Activated T-cell treated with anti-CD3 and anti-CD28 coated beads for 48 hours (primary cell): ENCODE measurements around the gene USP5.
"Not testable (repeated sequence)": the region's sequence is repeated elsewhere in the genome, so short reads cannot be mapped to it uniquely, and the experiment has no call there.

ENCODE experiments used
- DNase-seq: peaks from one replicate; pipeline ENCODE4 v3.0.0-alpha.2; 2020; ENCODE audit warnings: low read depth

The USP5 gene

DNA sequence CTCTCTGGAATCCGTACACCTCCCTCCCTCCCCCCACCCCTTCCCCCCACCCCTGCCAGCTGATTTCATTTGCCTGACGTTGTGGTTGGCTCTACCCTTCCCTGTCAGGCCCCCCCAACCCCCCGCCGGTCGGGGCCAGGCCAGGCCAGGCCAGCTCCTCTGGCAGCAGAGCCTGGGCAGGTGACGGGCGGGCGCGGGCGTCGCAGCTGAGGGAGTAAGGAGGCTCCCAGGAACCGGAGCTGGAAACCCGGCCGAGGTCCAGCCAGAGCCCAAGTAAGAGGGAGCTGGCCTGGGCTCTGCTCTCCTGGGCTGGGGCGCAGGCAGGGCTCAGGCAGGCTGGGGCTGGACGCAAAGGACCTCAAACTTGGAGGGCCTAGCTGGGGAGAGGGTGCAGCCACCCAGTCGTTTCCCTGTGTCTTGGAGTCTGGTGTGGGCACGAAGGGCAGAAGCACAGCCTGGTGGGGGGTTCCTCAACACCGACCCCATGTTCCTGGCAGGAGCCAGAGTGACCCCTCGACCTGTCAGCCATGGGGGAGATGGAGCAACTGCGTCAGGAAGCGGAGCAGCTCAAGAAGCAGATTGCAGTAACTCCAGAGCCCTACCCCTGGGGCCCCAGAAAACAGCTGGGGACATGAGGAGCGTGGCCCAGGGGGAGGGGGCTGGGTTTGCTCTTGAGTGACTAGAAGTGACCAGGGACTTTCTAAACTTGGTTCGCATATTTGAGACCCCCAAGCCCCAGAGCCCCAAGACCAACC lies 11.0 kb upstream of the USP5 start, which contains the start of gene GNB3:
GNB3 (plus strand) TSS at position 165 of the 755 bp plus-strand sequence; CDS start at position 528, 363 bp downstream.
- DNase-seq = no peak

DNA sequence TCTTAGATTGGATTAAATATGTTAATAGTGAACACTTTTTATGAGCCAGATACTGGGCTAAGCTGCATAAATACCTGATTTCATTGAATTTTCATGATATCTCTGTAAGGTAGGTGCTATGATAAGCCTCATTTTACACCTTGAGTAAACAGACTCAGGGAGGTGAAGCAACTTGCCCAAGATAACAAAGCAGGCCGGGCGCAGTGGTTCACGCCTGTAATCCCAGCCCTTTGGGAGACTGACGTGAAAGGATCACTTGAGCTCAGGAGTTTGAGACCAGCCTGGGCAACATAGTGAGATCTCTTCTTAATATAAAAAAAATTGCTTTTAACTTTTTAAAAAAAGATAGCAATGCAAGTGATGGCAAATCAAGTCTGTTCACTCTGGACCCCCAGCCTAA lies 9.9 kb upstream of the USP5 start:
- no peak for DNase-seq

DNA sequence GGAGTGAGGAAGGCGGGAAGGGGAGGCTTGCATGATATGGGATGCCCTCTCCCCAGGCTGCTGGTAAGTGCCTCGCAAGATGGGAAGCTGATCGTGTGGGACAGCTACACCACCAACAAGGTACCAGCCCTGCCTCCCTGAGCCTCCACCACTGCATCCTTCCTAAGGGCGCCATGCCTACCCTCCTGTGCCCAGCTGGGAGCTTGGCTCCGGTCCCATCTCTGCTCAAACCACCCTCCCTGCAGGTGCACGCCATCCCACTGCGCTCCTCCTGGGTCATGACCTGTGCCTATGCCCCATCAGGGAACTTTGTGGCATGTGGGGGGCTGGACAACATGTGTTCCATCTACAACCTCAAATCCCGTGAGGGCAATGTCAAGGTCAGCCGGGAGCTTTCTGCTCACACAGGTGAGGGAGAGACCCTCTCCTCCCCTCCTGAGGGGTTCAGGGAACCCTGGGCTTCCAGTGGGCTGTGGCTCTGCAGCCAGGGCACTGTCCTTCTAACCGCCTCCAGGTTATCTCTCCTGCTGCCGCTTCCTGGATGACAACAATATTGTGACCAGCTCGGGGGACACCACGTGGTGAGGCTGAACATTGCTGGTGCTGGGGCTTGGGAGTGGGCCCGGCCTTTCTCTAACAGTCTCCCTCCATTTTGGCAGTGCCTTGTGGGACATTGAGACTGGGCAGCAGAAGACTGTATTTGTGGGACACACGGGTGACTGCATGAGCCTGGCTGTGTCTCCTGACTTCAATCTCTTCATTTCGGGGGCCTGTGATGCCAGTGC lies 8.6 kb upstream of the USP5 start:
- DNase-seq = no peak

DNA sequence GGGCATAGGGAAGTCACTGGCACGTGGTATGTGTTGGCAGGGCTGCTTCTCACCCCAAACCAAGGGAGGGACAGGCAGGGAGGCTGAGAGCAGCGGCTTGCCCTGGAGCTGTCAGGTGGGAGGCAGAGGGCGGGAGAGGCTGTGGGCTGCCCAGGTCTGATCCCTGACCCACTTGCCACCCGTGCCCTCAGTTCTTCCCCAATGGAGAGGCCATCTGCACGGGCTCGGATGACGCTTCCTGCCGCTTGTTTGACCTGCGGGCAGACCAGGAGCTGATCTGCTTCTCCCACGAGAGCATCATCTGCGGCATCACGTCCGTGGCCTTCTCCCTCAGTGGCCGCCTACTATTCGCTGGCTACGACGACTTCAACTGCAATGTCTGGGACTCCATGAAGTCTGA lies 6.6 kb upstream of the USP5 start:
- DNase-seq = no peak

- no peak for DNase-seq
Measured at GRCh38 chr12:6846316-6846869, 5.6 kb upstream of the USP5 start.

- no peak for DNase-seq
Measured at GRCh38 chr12:6847676-6848075, 4.3 kb upstream of the USP5 start.

DNA sequence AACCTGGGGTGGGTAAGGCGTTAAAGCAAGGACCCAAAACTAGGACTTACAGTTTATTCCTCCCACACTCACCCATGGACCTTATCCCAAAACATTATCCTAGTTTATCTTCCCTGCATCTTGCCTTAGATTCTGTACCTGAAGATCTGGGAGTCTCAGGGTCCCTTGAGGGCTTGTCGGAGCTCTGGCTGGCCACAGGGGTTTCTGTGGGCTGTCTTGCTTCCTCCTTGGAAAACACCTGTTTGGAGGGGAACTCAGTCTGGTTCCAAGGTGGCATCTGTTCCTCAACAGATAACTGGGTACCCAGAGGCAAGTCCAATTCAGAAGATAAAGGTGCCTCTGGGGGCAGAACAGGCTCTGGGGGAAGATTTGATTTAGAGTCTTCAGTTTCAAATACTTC lies 2.5 kb upstream of the USP5 start:
- no peak for DNase-seq

GRCh38 chr12:6849976-6850560 lies 1.9 kb upstream of the USP5 start:
- no peak for DNase-seq

GRCh38 chr12:6850796-6851152 lies 1.2 kb upstream of the USP5 start:
- no peak for DNase-seq

DNA sequence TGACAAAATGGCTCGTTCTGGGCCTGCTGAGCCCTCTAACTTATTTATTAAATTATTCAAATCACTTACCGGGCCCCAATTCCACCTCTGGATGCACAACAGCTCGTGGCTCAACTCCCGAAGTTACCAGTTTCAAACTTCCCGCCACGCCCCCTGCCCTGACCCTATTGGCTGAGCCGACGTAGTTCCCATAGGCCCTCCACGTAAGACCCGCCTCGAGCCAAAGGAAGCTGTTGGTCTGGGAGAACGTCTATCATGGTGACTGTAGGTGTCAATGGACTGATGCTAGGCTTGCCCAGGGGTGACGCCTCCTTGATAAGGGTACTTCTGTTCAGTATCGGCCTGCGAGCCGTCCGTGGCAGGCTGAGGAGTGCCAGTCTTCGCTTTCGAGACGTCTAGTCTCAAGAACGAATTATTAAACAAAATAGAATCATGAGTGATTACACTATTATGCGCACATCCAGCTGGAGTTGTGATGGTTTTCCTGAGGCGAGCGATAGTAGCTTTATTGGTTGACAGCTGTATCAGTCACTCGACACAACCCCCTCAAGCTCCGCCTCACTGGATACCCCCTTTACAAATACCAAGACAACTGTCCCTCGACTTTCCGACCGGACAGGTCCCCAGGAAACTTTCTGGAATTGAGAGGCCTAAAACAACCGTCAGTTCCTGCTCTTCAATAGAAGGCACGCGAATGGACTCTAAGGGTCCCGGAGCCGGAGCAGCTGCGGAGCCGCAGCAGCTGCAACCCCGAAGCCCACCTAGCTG lies 613 bp upstream of the USP5 start, which contains the start of gene CDCA3:
CDCA3 (minus strand) TSS at position 134 of the 768 bp plus-strand sequence. CDS start 334 bp downstream, outside the sequence.
- peak; percentile 86 for DNase-seq

DNA sequence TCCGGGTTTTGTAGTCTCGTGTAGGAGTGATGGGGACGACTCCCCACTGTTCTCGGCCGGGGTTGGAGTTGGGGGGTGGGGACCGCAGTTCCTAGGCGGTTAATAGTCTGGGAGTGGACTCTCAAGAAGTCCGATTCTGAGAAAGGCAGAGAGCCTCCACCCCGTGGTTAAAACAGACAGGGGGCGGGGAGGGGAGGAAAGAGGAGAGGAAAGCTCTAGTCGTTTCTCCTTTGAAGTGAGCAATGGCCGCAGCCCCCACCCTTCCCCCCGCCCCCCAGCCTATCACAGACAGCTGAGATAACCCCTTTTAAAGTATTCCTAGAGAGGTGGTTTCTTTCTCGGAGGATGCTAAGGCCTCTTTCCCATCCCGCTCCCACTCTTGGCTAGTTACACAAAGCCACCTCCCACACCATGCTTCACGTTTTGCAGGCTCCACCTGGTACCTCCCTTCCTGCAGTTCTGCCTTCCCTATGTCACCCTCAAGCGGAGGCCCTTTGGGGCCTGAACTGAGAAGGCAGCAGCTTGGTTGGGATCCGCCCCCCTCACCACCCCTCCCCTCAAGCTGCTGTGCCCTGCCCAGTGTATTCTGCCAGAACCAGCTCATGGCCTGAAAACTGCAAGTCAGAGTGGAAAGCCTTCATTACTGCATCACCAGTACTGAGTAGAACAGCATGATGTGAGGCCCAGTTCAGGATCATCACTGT lies 853 bp downstream of the USP5 start:
- peak; percentile 73 for DNase-seq

DNA sequence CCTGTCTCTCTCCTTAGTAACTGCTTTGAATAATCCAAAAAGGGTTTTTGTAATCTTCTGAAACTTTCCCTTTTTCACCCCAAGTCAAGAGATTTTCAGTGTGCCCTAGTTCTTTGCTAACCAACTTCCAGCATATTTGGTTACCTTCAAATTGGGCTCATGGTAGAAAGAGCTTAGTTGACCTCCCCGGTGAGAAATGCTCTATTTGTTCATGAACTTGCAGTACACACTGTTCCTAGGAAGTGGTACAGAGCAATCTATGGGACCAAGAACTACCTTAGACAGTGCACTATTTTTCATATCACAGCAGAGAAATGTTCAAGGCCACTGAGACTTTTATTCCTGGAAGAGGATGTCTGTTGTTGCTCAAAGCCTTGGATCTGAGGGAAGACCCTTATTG lies 1.7 kb downstream of the USP5 start:
- DNase-seq = no peak

DNA sequence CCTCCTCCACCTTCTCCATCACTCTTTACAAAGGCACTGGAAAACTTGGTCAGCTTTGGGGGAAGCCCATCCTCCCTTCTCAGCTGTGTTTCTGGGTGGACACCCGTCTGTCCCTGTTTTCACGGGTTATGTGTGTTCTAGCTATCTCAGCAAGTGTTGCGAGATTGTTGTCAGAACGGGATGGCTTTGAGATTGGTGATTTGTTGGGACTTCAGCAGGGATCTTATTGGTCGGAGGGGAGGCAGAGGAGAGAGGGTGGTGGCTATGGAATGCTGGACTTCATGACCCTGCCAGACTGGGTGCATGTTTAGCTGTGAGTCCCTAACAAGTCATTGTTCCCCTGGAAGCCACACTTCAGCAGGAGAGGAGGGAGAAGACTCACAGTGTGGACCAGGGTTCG lies 2.1 kb downstream of the USP5 start:
- no peak for DNase-seq

DNA sequence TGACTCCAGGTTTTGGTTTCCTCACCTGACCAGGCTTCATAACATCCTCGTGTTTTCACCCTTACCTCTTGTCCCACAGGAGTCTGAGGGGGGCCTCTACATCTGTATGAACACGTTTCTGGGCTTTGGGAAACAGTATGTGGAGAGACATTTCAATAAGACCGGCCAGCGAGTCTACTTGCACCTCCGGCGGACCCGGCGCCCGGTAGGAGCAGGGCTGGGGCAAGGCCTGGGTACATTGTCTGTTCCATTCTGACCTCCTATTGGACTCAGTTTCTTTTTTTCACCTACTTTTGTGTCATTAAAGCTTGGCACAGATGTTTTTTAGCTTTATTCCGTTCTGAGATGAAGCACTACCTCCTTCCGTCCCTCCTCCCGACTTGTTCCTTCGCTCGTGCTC lies 3.4 kb downstream of the USP5 start:
- no peak for DNase-seq

DNA sequence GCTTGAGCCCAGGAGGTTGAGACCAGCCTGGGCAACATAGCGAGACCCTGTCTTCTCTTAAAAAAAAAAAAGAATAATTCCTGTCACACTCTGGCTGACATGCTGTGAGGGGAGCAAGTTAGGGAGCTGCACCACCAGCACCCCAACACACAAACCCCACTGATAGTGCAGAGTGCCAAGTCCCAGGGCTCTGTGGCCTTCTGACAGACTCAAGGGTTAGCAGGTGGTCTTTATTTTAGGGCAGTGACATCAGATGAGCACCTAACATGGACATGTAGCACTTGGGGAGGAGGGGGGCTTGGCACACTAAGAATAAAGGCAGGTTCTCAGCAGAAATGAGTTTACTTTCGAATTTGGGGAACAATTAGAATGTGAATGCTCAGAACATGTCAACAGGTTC lies 6.8 kb downstream of the USP5 start:
- DNase-seq = no peak

DNA sequence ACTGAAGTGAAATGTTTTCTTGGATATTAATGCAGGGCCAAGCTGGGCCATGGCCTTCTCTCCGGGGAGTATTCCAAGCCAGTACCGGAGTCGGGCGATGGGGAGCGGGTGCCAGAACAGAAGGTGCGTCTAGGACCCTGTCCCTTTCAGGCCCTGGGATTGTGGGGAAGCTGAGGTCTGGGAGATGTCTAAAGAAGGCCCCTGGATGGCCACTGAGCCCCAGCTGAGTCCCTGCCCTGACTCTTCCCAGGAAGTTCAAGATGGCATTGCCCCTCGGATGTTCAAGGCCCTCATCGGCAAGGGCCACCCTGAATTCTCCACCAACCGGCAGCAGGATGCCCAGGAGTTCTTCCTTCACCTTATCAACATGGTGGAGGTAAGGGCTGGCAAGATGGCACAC lies 8.2 kb downstream of the USP5 start:
- DNase-seq = no peak

GRCh38 chr12:6860942-6861341 lies 9.0 kb downstream of the USP5 start:
- no peak for DNase-seq

- no peak for DNase-seq
Measured at GRCh38 chr12:6861391-6861790, 9.4 kb downstream of the USP5 start.

DNA sequence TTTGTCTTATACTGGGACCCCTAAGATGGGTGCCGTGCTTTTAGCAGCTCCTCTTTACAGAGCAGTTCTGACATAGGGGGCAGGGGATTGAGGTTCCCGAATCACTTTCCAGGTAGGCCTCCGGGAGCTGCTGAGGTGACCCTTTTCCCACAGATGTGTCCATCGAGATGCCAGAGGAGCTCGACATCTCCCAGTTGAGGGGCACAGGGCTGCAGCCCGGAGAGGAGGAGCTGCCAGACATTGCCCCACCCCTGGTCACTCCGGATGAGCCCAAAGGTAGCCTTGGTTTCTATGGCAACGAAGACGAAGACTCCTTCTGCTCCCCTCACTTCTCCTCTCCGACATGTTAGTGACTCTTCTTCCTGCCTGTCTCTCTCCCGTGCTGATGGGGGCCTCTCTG lies 11.1 kb downstream of the USP5 start:
- no peak for DNase-seq

- no peak for DNase-seq
Measured at GRCh38 chr12:6863586-6864321, 11.8 kb downstream of the USP5 start.

GRCh38 chr12:6865307-6865706 lies 13.4 kb downstream of the USP5 start:
- DNase-seq = not testable (repeated sequence)
